ENCODE results near the gene DDAH1.

Gene DDAH1

GRCh38 chr1:85427331-85427730, 37.6 kb downstream of the DDAH1 start:
- no peak for DNase-seq (ENCODE audit: low read depth, low spot score)
- CTCF ChIA-PET: interaction anchor here (1.1 to 1.5 kb wide), 4 partner anchors 10 to 119 kb away, joined by 3 to 4 read pairs (median 3); no protein-coding TSS in a partner anchor
- POLR2A ChIA-PET: no interaction called here
- no peak for TF ChIP-seq CTCF (IDR thresholded peaks at IDR 0.05; ENCODE audit: insufficient read depth, low read length, missing control alignments)
- H3K4me3 ChIP-seq (ENCODE audit: low read depth, low read length): no peak overlapping the region

- CTCF ChIA-PET: no interaction called here
Measured at GRCh38 chr1:85421179-85421578, 43.8 kb downstream of the DDAH1 start.

DNA sequence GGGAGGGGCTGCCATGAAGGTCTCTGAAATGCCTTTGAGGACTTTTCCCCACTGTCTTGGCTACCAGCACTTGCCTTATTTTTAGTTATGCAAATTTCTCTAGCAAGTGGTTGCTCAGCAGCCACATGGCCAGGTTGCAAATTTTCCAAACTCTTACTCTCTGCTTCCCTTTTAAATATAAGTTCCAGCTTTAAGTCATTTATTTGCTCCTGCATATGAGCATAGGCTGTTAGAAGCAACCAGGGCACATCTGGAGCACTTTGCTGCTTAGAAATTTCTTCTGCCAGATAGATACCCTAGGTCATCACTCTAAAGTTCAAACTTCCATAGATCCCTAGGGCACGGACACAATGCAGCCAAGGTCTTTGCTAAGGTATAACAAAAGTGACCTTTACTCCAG, 44.8 kb downstream of the DDAH1 start:
- DNase-seq (ENCODE audit: low read depth, low spot score): no peak
- CTCF ChIA-PET: no interaction called here
- POLR2A ChIA-PET: no interaction called here
- no peak for TF ChIP-seq CTCF (IDR thresholded peaks at IDR 0.05; ENCODE audit: insufficient read depth, low read length, missing control alignments)
- no peak overlapping the region for H3K4me3 ChIP-seq (ENCODE audit: low read depth, low read length)

More at GRCh38 chr1:85421179-85421578, 43.8 kb downstream of the DDAH1 start:
- H3K4me3 ChIP-seq (ENCODE audit: low read depth, low read length): no peak overlapping the region
- POLR2A ChIA-PET: no interaction called here
- TF ChIP-seq CTCF (IDR thresholded peaks at IDR 0.05; ENCODE audit: insufficient read depth, low read length, missing control alignments): no peak
- no peak for DNase-seq (ENCODE audit: low read depth, low spot score)

- DNase-seq (ENCODE audit: low read depth, low spot score): no peak
- POLR2A ChIA-PET: no interaction called here
- CTCF ChIA-PET: interaction anchor here (1.0 to 1.1 kb wide), 2 partner anchors 8 to 10 kb away, joined by 3 to 4 read pairs; no protein-coding TSS in a partner anchor
Measured at GRCh38 chr1:85417876-85418275, 47.1 kb downstream of the DDAH1 start.

GRCh38 chr1:85417017-85417416, 47.9 kb downstream of the DDAH1 start:
- no peak for DNase-seq (ENCODE audit: low read depth, low spot score)
- no peak for TF ChIP-seq CTCF (IDR thresholded peaks at IDR 0.05; ENCODE audit: insufficient read depth, low read length, missing control alignments)
- ChIA-PET CTCF (interaction anchor here (1.0 to 1.1 kb wide), 2 partner anchors 9 to 11 kb away, joined by 3 to 4 read pairs; no protein-coding TSS in a partner anchor), POLR2A (no interaction called here)
- H3K4me3 ChIP-seq (ENCODE audit: low read depth, low read length): no peak overlapping the region

More at GRCh38 chr1:85417876-85418275, 47.1 kb downstream of the DDAH1 start:
- no peak overlapping the region for H3K4me3 ChIP-seq (ENCODE audit: low read depth, low read length)
- no peak for TF ChIP-seq CTCF (IDR thresholded peaks at IDR 0.05; ENCODE audit: insufficient read depth, low read length, missing control alignments)

- no peak for DNase-seq (ENCODE audit: low read depth, low spot score)
- H3K4me3 ChIP-seq (ENCODE audit: low read depth, low read length): no peak overlapping the region
- POLR2A ChIA-PET: no interaction called here
- TF ChIP-seq CTCF (IDR thresholded peaks at IDR 0.05; ENCODE audit: insufficient read depth, low read length, missing control alignments): no peak
- CTCF ChIA-PET: no interaction called here
Measured at GRCh38 chr1:85413169-85413568, 51.8 kb downstream of the DDAH1 start.
